Activated CD4-positive, alpha-beta T cell treated with anti-CD3 and anti-CD28 coated beads, Interleukin-2, amount 50 U/mL, for 16 hours (primary cell): ENCODE data around the gene NEMF.
"Not testable (repeated sequence)": the region's sequence is repeated elsewhere in the genome, so short reads cannot be mapped to it uniquely, and the experiment has no call there.

Experiments
- DNase-seq: peaks from one replicate; pipeline ENCODE4 v3.0.0-alpha.2; 2020

Gene NEMF

GRCh38 chr14:49879646-49880204 lies 27.1 kb upstream of the NEMF start:
- peak; percentile 86 for DNase-seq

- no peak for DNase-seq
Measured at GRCh38 chr14:49876563-49877127, 24.1 kb upstream of the NEMF start.

GRCh38 chr14:49875640-49876198 lies 23.1 kb upstream of the NEMF start:
- no peak for DNase-seq

GRCh38 chr14:49873548-49873947 lies 21.0 kb upstream of the NEMF start:
- DNase-seq: not testable (repeated sequence)

- DNase-seq: no peak
Measured at GRCh38 chr14:49870908-49871307, 18.3 kb upstream of the NEMF start.

- no peak for DNase-seq
Measured at GRCh38 chr14:49868720-49869114, 16.1 kb upstream of the NEMF start.

- peak; percentile 99 for DNase-seq
Measured at GRCh38 chr14:49867831-49868719, 15.5 kb upstream of the NEMF start.

GRCh38 chr14:49865431-49865859 lies 12.9 kb upstream of the NEMF start:
- peak; percentile 86 for DNase-seq

- DNase-seq: peak; percentile 70
Measured at GRCh38 chr14:49863487-49864281, 11.1 kb upstream of the NEMF start.

GRCh38 chr14:49862089-49862673 lies 9.6 kb upstream of the NEMF start:
- DNase-seq: peak; percentile 87

- peak; percentile 77 for DNase-seq
Measured at GRCh38 chr14:49861699-49862088, 9.1 kb upstream of the NEMF start.

GRCh38 chr14:49860988-49861698 lies 8.6 kb upstream of the NEMF start:
- DNase-seq: no peak

- DNase-seq: peak; percentile 74
Measured at GRCh38 chr14:49858383-49858782, 5.8 kb upstream of the NEMF start.

- DNase-seq: no peak
Measured at GRCh38 chr14:49857427-49858003, 4.9 kb upstream of the NEMF start.

- DNase-seq: peak; percentile 83
Measured at GRCh38 chr14:49853572-49854375, 1.2 kb upstream of the NEMF start.

- no peak for DNase-seq
Measured at GRCh38 chr14:49853158-49853477, 530 bp upstream of the NEMF start.

- DNase-seq: no peak
Measured at GRCh38 chr14:49851813-49852212, 775 bp downstream of the NEMF start.

- DNase-seq: no peak
Measured at GRCh38 chr14:49849213-49849847, 3.3 kb downstream of the NEMF start.

- DNase-seq: no peak
Measured at GRCh38 chr14:49828640-49829039, 23.9 kb downstream of the NEMF start.

- DNase-seq: no peak
Measured at GRCh38 chr14:49820176-49820575, 32.4 kb downstream of the NEMF start.
